Fibroblast of lung (primary cell): ENCODE measurements around the gene MAD2L1. TPM values are rescaled to one million over a fixed set of nuclear protein-coding genes. Genes with fewer than 3 reads are reported as not detected.
A peak's percentile ranks its signal among the peaks of the same experiment; 100 is the strongest.

ENCODE experiments used
- DNase-seq, 2 donors: peaks; one replicate each; pipeline versions ENCODE4 v3.0.0 to v3.0.0-alpha.2; 2010; ENCODE audit warnings: low read depth in 2 of 2
- H2AFZ ChIP-seq: 2 replicates; pipeline ENCODE4 v1.5.1; 2012; ENCODE audit warnings: low read length, control low read depth, inconsistent platforms
- H3K27ac ChIP-seq: 2 replicates; pipeline ENCODE4 v1.5.1; 2011; ENCODE audit warnings: low read length, control low read depth; ENCODE audit not compliant: insufficient read depth
- H3K27me3 ChIP-seq: 2 replicates; pipeline ENCODE4 v1.5.1; 2011; ENCODE audit warnings: mild to moderate bottlenecking, low read length; ENCODE audit not compliant: control insufficient read depth, insufficient read depth
- H3K36me3 ChIP-seq: 2 replicates; pipeline ENCODE4 v1.5.1; 2011; ENCODE audit warnings: low read length; ENCODE audit not compliant: control insufficient read depth, insufficient read depth
- H3K4me1 ChIP-seq: 2 replicates; pipeline ENCODE4 v1.5.1; 2011; ENCODE audit warnings: low read length; ENCODE audit not compliant: control insufficient read depth, insufficient read depth; ENCODE audit errors: extremely low read depth
- H3K4me2 ChIP-seq: 2 replicates; pipeline ENCODE4 v1.5.1; 2011; ENCODE audit warnings: low read length, control low read depth; ENCODE audit not compliant: insufficient read depth; ENCODE audit errors: extremely low read depth
- H3K4me3 ChIP-seq, 4 experiments: fragments of 200-600 bp in 1 of 4; sonication (generic) in 1 of 4; replicated peaks in 1 of 4; 2 replicates each; pipeline ENCODE4 v1.5.1; 2011 to 2016; ENCODE audit warnings: low read length in 4 of 4, low read depth in 3 of 4, mild to moderate bottlenecking in 3 of 4, control low read depth in 2 of 4, inconsistent platforms in 1 of 4, mixed read lengths in 1 of 4; ENCODE audit not compliant: insufficient read depth in 1 of 4; ENCODE audit errors: control extremely low read depth in 1 of 4
- H3K79me2 ChIP-seq: 2 replicates; pipeline ENCODE4 v1.5.1; 2012; ENCODE audit warnings: mild to moderate bottlenecking, low read length, inconsistent platforms; ENCODE audit not compliant: control insufficient read depth, insufficient read depth
- H3K9ac ChIP-seq: 2 replicates; pipeline ENCODE4 v1.5.1; 2011; ENCODE audit warnings: mild to moderate bottlenecking, low read length, control low read depth; ENCODE audit not compliant: insufficient read depth
- H3K9me3 ChIP-seq: 2 replicates; pipeline ENCODE4 v1.5.1; 2012; ENCODE audit warnings: low read depth, low read length; ENCODE audit not compliant: control insufficient read depth, insufficient read depth
- H4K20me1 ChIP-seq: 2 replicates; pipeline ENCODE4 v1.5.1; 2011; ENCODE audit warnings: low read length; ENCODE audit not compliant: control insufficient read depth, insufficient read depth; ENCODE audit errors: extremely low read depth
- CTCF ChIP-seq, 2 donors: IDR thresholded peaks in 1 of 2; conservative IDR thresholded peaks in 1 of 2; 1 replicate in 1 of 2; 2 replicates in 1 of 2; pipeline ENCODE4 v1.5.1; 2011 to 2012; ENCODE audit warnings: low read length in 2 of 2, control low read depth in 1 of 2, inconsistent platforms in 1 of 2, low read depth in 1 of 2, mild to moderate bottlenecking in 1 of 2
- EZH2 ChIP-seq: IDR thresholded peaks from 2 replicates; pipeline ENCODE4 v1.5.1; 2012; ENCODE audit warnings: low read length, control low read depth, mild to moderate bottlenecking; ENCODE audit errors: missing control alignments
- polyA plus RNA-seq, 2 donors: library from polyadenylated mRNA; depleted of rRNA in 1 of 2; stranded (reverse) in 1 of 2; unstranded in 1 of 2; fragments of >200 nt; gene quantifications; 2 replicates each; pipeline ENCODE4 v1.2.1, GENCODE V29; 2011 to 2012; ENCODE audit warnings: missing spikeins in 1 of 2
- total RNA-seq: library from RNA; depleted of rRNA; stranded (reverse); fragments of >200 nt; gene quantifications from 2 replicates; pipeline ENCODE4 v1.2.1, GENCODE V29; 2014

MAD2L1 gene
- total and polyA plus RNA-seq, 2 donors (not counting 1 experiment from before 2014, with no cell fraction given), result 10.6 to 12.8 TPM

- Histone ChIP-seq H3K27me3 (no peaks in the 10 kb centered on the region), H3K27ac (no peak overlapping the region), H3K4me1 (peaks cover 9% of the 10 kb centered on the region), H3K79me2 (no peaks in the 10 kb centered on the region), H2AFZ (no peak overlapping the region), H3K36me3 (no peaks in the 10 kb centered on the region), H3K4me2 (no peak overlapping the region), H3K9me3 (no peaks in the 10 kb centered on the region), H3K9ac (no peak overlapping the region), H3K4me3 (no peak overlapping the region), H4K20me1 (no peaks in the 10 kb centered on the region)
- TF ChIP-seq CTCF (conservative IDR thresholded peaks at IDR 0.05 in 1 of 2, IDR thresholded peaks at IDR 0.05 in 1 of 2; ENCODE audit: low read depth in 1 of 2, low read length in 2 of 2), result no peak
- no peak for TF ChIP-seq EZH2
- DNase-seq, result no peak
Measured at GRCh38 chr4:120010646-120011045, 56.0 kb downstream of the MAD2L1 start.

DNA sequence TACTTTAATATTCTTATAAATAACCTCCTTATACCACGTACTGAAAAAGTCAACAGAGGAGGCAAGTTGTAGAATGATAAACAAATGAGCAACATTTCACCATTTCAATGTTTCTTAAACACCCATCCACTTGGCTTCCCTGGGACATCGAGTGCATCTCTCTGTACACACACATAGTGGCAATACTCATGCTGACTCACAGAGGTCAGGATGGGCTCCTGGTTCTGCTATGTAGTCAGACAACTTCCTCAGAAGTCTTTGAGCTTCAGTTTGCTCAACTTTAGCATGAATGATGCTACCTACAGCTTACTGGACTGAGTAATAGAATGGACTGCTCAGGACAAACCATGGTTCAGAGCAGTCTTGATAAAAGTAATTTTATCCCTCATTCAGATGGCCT, 56.9 kb downstream of the MAD2L1 start:
- Histone ChIP-seq H2AFZ (no peak overlapping the region), H3K4me3 (no peak overlapping the region), H3K4me1 (peaks cover 9% of the 10 kb centered on the region), H3K27ac (no peak overlapping the region), H4K20me1 (no peaks in the 10 kb centered on the region), H3K27me3 (no peaks in the 10 kb centered on the region), H3K36me3 (no peaks in the 10 kb centered on the region), H3K4me2 (no peak overlapping the region), H3K9me3 (no peaks in the 10 kb centered on the region), H3K79me2 (no peaks in the 10 kb centered on the region), H3K9ac (no peak overlapping the region)
- DNase-seq, result peak; percentile 27 to 68
- no peak for TF ChIP-seq CTCF (conservative IDR thresholded peaks at IDR 0.05 in 1 of 2, IDR thresholded peaks at IDR 0.05 in 1 of 2; ENCODE audit: low read depth in 1 of 2, low read length in 2 of 2)
- no peak for TF ChIP-seq EZH2

DNA sequence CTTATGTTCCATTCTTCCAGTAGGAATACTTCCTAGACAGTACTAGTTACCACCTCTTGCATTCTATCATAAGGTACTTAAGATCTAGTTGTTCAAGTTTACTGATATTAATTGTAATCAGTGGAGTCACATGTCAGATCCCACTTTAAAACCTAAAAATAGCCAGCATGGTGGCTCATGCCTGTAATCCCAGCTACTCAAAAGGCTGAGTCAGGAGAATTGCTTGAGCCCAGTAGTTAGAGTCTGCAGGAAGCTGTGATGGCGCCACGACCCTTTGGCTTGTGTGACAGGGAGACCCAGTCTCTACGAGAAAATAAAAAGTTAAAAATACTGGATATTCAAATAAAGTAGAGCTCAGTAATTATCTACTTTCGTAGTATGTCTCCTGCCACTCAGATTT, 57.7 kb downstream of the MAD2L1 start:
- Histone ChIP-seq H3K4me1 (peaks cover 9% of the 10 kb centered on the region), H3K9me3 (no peaks in the 10 kb centered on the region), H3K27ac (no peak overlapping the region), H3K36me3 (no peaks in the 10 kb centered on the region), H4K20me1 (no peaks in the 10 kb centered on the region), H3K4me2 (no peak overlapping the region), H3K27me3 (no peaks in the 10 kb centered on the region), H3K79me2 (no peaks in the 10 kb centered on the region), H2AFZ (no peak overlapping the region), H3K4me3 (no peak overlapping the region), H3K9ac (no peak overlapping the region)
- no peak for DNase-seq
- TF ChIP-seq EZH2, result no peak
- TF ChIP-seq CTCF (conservative IDR thresholded peaks at IDR 0.05 in 1 of 2, IDR thresholded peaks at IDR 0.05 in 1 of 2; ENCODE audit: low read depth in 1 of 2, low read length in 2 of 2), result no peak
